H1 (cell line): ENCODE data around the gene GPR156. TPM values are rescaled to one million over a fixed set of nuclear protein-coding genes. Genes with fewer than 3 reads are reported as not detected.

ENCODE experiments used
- CTCF ChIA-PET: fragments of 300-600 bp; sonication (Branson Sonifier 250); formaldehyde crosslinking; loops from one replicate; lab custom pipeline; 2021; ENCODE audit not compliant: partially characterized antibody; lab: Charles Lee
- POLR2A ChIA-PET: fragments of 300-600 bp; sonication (Branson Sonifier 250); formaldehyde crosslinking; loops from one replicate; lab custom pipeline; 2021; ENCODE audit warnings: inconsistent platforms; ENCODE audit not compliant: partially characterized antibody; lab: Charles Lee
- DNase-seq, 2 experiments: peaks; one replicate each; pipeline versions ENCODE4 v3.0.0 to v3.0.0-alpha.2; 2010 to 2022; ENCODE audit warnings: low spot score in 2 of 2, low read depth in 1 of 2, mixed read lengths in 1 of 2
- FAIRE-seq: peaks from 2 replicates; lab custom pipeline; 2011; peaks lifted over from hg19 to GRCh38; lab: Jason Lieb, UNC
- H2AFZ ChIP-seq: 2 replicates; pipeline ENCODE4 v1.8.1; 2012; ENCODE audit warnings: low read length, inconsistent platforms
- H2AK5ac ChIP-seq: 2 replicates; pipeline ENCODE4 v1.6.1; 2013; ENCODE audit warnings: low read depth, low read length
- H2BK120ac ChIP-seq: replicated peaks from 2 replicates; pipeline ENCODE3; 2013; ENCODE audit warnings: low read depth, low read length, inconsistent platforms
- H2BK12ac ChIP-seq: 2 replicates; pipeline ENCODE4 v1.6.1; 2013; ENCODE audit warnings: low read depth, low read length
- H2BK15ac ChIP-seq: 2 replicates; pipeline ENCODE4 v1.6.1; 2013; ENCODE audit warnings: low read length
- H2BK20ac ChIP-seq: 2 replicates; pipeline ENCODE4 v1.6.1; 2013; ENCODE audit warnings: low read length
- H2BK5ac ChIP-seq: 2 replicates; pipeline ENCODE4 v1.6.1; 2013; ENCODE audit warnings: low read depth, low read length
- H3K14ac ChIP-seq: 2 replicates; pipeline ENCODE4 v1.6.1; 2013; ENCODE audit warnings: inconsistent platforms; ENCODE audit not compliant: insufficient read length
- H3K18ac ChIP-seq: 2 replicates; pipeline ENCODE4 v1.6.1; 2013; ENCODE audit warnings: low read length; ENCODE audit errors: extremely low read depth
- H3K23ac ChIP-seq: 2 replicates; pipeline ENCODE4 v1.6.1; 2013; ENCODE audit warnings: inconsistent platforms; ENCODE audit not compliant: insufficient read length
- H3K23me2 ChIP-seq: 2 replicates; pipeline ENCODE4 v1.6.1; 2013; ENCODE audit warnings: low read depth, low read length
- H3K27ac ChIP-seq: 2 replicates; pipeline ENCODE4 v1.6.1; 2011; ENCODE audit warnings: low read depth, low read length, inconsistent platforms
- H3K27me3 ChIP-seq, 4 experiments: replicated peaks in 1 of 4; 1 replicate in 1 of 4; 2 replicates in 3 of 4; pipeline versions ENCODE4 v1.6.1 to v1.8.1; 2011 to 2013; ENCODE audit warnings: low read length in 3 of 4, mild to moderate bottlenecking in 3 of 4, inconsistent platforms in 2 of 4, mixed read lengths in 2 of 4, moderate library complexity in 1 of 4; ENCODE audit not compliant: control insufficient read depth in 3 of 4, insufficient read depth in 3 of 4; ENCODE audit errors: extremely low read depth in 1 of 4
- H3K36me3 ChIP-seq, 4 experiments: 2 replicates each; pipeline versions ENCODE4 v1.6.1 to v1.8.1; 2011 to 2013; ENCODE audit warnings: mild to moderate bottlenecking in 4 of 4, low read length in 3 of 4, moderate library complexity in 2 of 4, control low read depth in 1 of 4, inconsistent platforms in 1 of 4; ENCODE audit not compliant: insufficient read depth in 4 of 4, control insufficient read depth in 2 of 4
- H3K4ac ChIP-seq: replicated peaks from 2 replicates; pipeline ENCODE3; 2013; ENCODE audit warnings: low read length, low read depth, mixed read lengths, inconsistent platforms; ENCODE audit not compliant: insufficient read length
- H3K4me1 ChIP-seq, 4 experiments: replicated peaks in 1 of 4; 1 replicate in 1 of 4; 2 replicates in 3 of 4; pipeline versions ENCODE4 v1.6.1 to v1.8.1; 2011 to 2013; ENCODE audit warnings: low read length in 3 of 4, inconsistent platforms in 2 of 4, mixed read lengths in 1 of 4; ENCODE audit not compliant: insufficient read depth in 4 of 4, control insufficient read depth in 3 of 4
- H3K4me2 ChIP-seq, 2 experiments: 2 replicates each; pipeline versions ENCODE4 v1.6.1 to v1.8.1; 2011 to 2013; ENCODE audit warnings: low read depth in 2 of 2, low read length in 2 of 2, control low read depth in 1 of 2, inconsistent platforms in 1 of 2, mild to moderate bottlenecking in 1 of 2; ENCODE audit not compliant: insufficient read depth in 1 of 2
- H3K4me3 ChIP-seq, 4 experiments: fragments of 200-600, 300-600 bp in 1 of 4; sonication (generic), shearing (Covaris generic), sonication (Bioruptor Twin) in 1 of 4; 2 replicates each; pipeline versions ENCODE4 v1.5.1 to v1.8.1; 2011 to 2016; ENCODE audit warnings: low read length in 4 of 4, low read depth in 3 of 4, control low read depth in 2 of 4, inconsistent platforms in 2 of 4, mild to moderate bottlenecking in 2 of 4, mixed read lengths in 1 of 4, moderate library complexity in 1 of 4; ENCODE audit not compliant: insufficient read depth in 2 of 4; ENCODE audit errors: extremely low read depth in 1 of 4
- H3K56ac ChIP-seq: replicated peaks from 2 replicates; pipeline ENCODE3; 2013; ENCODE audit warnings: low read depth, mild to moderate bottlenecking, mixed read lengths, low read length, inconsistent platforms; ENCODE audit not compliant: insufficient read length
- H3K79me1 ChIP-seq: 2 replicates; pipeline ENCODE4 v1.6.1; 2013; ENCODE audit warnings: low read depth, low read length, control low read depth
- H3K79me2 ChIP-seq, 2 experiments: 2 replicates each; pipeline versions ENCODE4 v1.6.1 to v1.8.1; 2012 to 2013; ENCODE audit warnings: low read length in 2 of 2, mild to moderate bottlenecking in 2 of 2, inconsistent platforms in 1 of 2; ENCODE audit not compliant: insufficient read depth in 2 of 2, control insufficient read depth in 1 of 2
- H3K9ac ChIP-seq, 4 experiments: replicated peaks in 1 of 4; 1 replicate in 1 of 4; 2 replicates in 3 of 4; pipeline versions ENCODE4 v1.6.1 to v1.8.1; 2011 to 2013; ENCODE audit warnings: low read depth in 3 of 4, low read length in 3 of 4, control low read depth in 2 of 4, mild to moderate bottlenecking in 2 of 4, moderate library complexity in 2 of 4, inconsistent platforms in 1 of 4; ENCODE audit errors: extremely low read depth in 1 of 4
- H3K9me3 ChIP-seq, 2 experiments: 2 replicates each; pipeline versions ENCODE4 v1.6.1 to v1.8.1; 2012 to 2013; ENCODE audit warnings: mild to moderate bottlenecking in 2 of 2, moderate library complexity in 2 of 2, control low read depth in 1 of 2, inconsistent platforms in 1 of 2, low read depth in 1 of 2, low read length in 1 of 2, mixed read lengths in 1 of 2; ENCODE audit not compliant: insufficient read depth in 2 of 2
- H4K20me1 ChIP-seq, 2 experiments: replicated peaks in 1 of 2; 2 replicates each; pipeline versions ENCODE3 to v1.8.1; 2011 to 2013; ENCODE audit warnings: inconsistent platforms in 2 of 2, low read length in 2 of 2, mild to moderate bottlenecking in 1 of 2; ENCODE audit not compliant: insufficient read depth in 2 of 2, control insufficient read depth in 1 of 2
- H4K5ac ChIP-seq: 2 replicates; pipeline ENCODE4 v1.6.1; 2013; ENCODE audit warnings: low read length, low read depth, mixed read lengths, inconsistent platforms; ENCODE audit not compliant: insufficient read length
- H4K8ac ChIP-seq: 2 replicates; pipeline ENCODE4 v1.8.0; 2013; ENCODE audit warnings: mild to moderate bottlenecking, moderate library complexity, low read length, inconsistent platforms; ENCODE audit not compliant: insufficient read depth; ENCODE audit errors: extremely low read depth
- H4K91ac ChIP-seq: replicated peaks from 2 replicates; pipeline ENCODE3; 2013; ENCODE audit warnings: low read length, mixed read lengths, inconsistent platforms; ENCODE audit not compliant: insufficient read length
- BCL11A ChIP-seq, 2 experiments: IDR thresholded peaks; one replicate each; pipeline ENCODE4 v1.6.1; 2011; ENCODE audit warnings: low read depth in 2 of 2, low read length in 2 of 2, mild to moderate bottlenecking in 2 of 2
- CBX8 ChIP-seq: fragments of 300-800, 300-1000 bp; sonication (generic); IDR thresholded peaks from 2 replicates; pipeline ENCODE4 v1.7.1; 2016; ENCODE audit warnings: low read depth, low read length, borderline replicate concordance
- HDAC6 ChIP-seq: IDR thresholded peaks from one replicate; pipeline ENCODE4 v1.7.1; 2012; ENCODE audit warnings: low read depth, mild to moderate bottlenecking, inconsistent platforms, low read length, moderate library complexity
- JUND ChIP-seq: IDR thresholded peaks from 2 replicates; pipeline ENCODE4 v1.6.1; 2011; ENCODE audit warnings: mild to moderate bottlenecking, improper control_type of control experiment, low read length
- RAD21 ChIP-seq, 2 experiments: IDR thresholded peaks in 1 of 2; conservative IDR thresholded peaks in 1 of 2; 2 replicates each; pipeline ENCODE4 v1.6.1; 2011; ENCODE audit warnings: low read depth in 2 of 2, low read length in 2 of 2, improper control_type of control experiment in 1 of 2, inconsistent platforms in 1 of 2, mild to moderate bottlenecking in 1 of 2, moderate library complexity in 1 of 2
- polyA plus RNA-seq, 7 experiments: library from polyadenylated mRNA; depleted of rRNA in 3 of 7; stranded (reverse) in 5 of 7; unstranded in 2 of 7; fragments of >200 nt in 5 of 7; fragments of 200-250 nt in 2 of 7; gene quantifications; 1 replicate in 5 of 7; 2 replicates in 1 of 7; 4 replicates in 1 of 7; pipeline versions ENCODE4 v1.2.1 to v1.2.3, GENCODE V29; 2011 to 2013; ENCODE audit warnings: missing spikeins in 2 of 7, mixed read lengths in 2 of 7
- total RNA-seq: library from RNA; stranded (reverse); fragmentation: NEBNext Ultra II Directional; extraction: Animal tissue kit (Norgen Biotek cat#: 25700); gene quantifications from 2 replicates; pipeline ENCODE4 v1.2.1, GENCODE V29; 2021

Gene GPR156
- total and polyA plus RNA-seq, 2 of the 8 experiments (the other 6 are each of a cell fraction or from before 2014, with no cell fraction given) = 1.6 to 1.8 TPM

GRCh38 chr3:120163816-120164215 lies 121.2 kb downstream of the GPR156 start:
- H3K23me2 ChIP-seq = no peaks in the 10 kb centered on the region
- no peak overlapping the region for H3K27ac ChIP-seq
- no peak overlapping the region for H3K14ac ChIP-seq
- H2BK120ac ChIP-seq = no peak overlapping the region
- no peaks in the 10 kb centered on the region for H3K79me1 ChIP-seq
- H2BK20ac ChIP-seq = no peak overlapping the region
- ChIA-PET CTCF (interaction anchor here (1.3 kb wide), 1 partner anchor 12 kb away, joined by 4 read pairs; no protein-coding TSS in a partner anchor), POLR2A (interaction anchor here (0.7 to 1.9 kb wide), 2 partner anchors 68 to 500 kb away, joined by 3 to 4 read pairs; no protein-coding TSS in a partner anchor)
- no peak overlapping the region for H2BK15ac ChIP-seq
- H3K27me3 ChIP-seq = no peaks in the 10 kb centered on the region
- H4K8ac ChIP-seq = no peak overlapping the region
- no peaks in the 10 kb centered on the region for H3K4me1 ChIP-seq
- no peak overlapping the region for H3K56ac ChIP-seq
- no peak overlapping the region for H2BK5ac ChIP-seq
- H3K36me3 ChIP-seq = no peaks in the 10 kb centered on the region
- H3K4me3 ChIP-seq = no peak overlapping the region
- no peak overlapping the region for H3K4ac ChIP-seq
- no peak overlapping the region for H3K23ac ChIP-seq
- H3K4me2 ChIP-seq = no peak overlapping the region
- TF ChIP-seq CBX8 = no peak
- no peak for TF ChIP-seq BCL11A (IDR thresholded peaks at IDR 0.05; ENCODE audit: low read depth in 2 of 2, low read length in 2 of 2)
- no peak for TF ChIP-seq JUND
- TF ChIP-seq RAD21 (IDR thresholded peaks at IDR 0.05 in 1 of 2, conservative IDR thresholded peaks at IDR 0.05 in 1 of 2; ENCODE audit: low read depth in 2 of 2, low read length in 2 of 2) = no peak
- TF ChIP-seq HDAC6 = no peak
- no peak overlapping the region for H4K91ac ChIP-seq
- no peaks in the 10 kb centered on the region for H3K9me3 ChIP-seq
- H4K20me1 ChIP-seq = no peaks in the 10 kb centered on the region
- no peak overlapping the region for H3K9ac ChIP-seq
- no peak overlapping the region for H2BK12ac ChIP-seq
- no peak overlapping the region for H2AFZ ChIP-seq
- H4K5ac ChIP-seq = no peak overlapping the region
- H3K79me2 ChIP-seq = no peaks in the 10 kb centered on the region
- DNase-seq = no peak
- H2AK5ac ChIP-seq = no peak overlapping the region
- FAIRE-seq = no peak
- H3K18ac ChIP-seq = no peak overlapping the region
